Right atrium auricular region (tissue), 2 donors: ENCODE measurements around the gene CHN2. TPM values are rescaled to one million over a fixed set of nuclear protein-coding genes. Genes with fewer than 3 reads are reported as not detected.

ENCODE experiments used
- DNase-seq: peaks from one replicate; pipeline ENCODE4 v3.0.0-alpha.2; 2019; ENCODE audit warnings: low spot score
- H3K27ac ChIP-seq, 2 donors: fragments of 200-600 bp; sonication (generic); 1 replicate in 1 of 2; 2 replicates in 1 of 2; pipeline ENCODE4 v1.5.1; 2016 to 2019
- H3K27me3 ChIP-seq, 2 donors: fragments of 200-600 bp; sonication (generic); one replicate each; pipeline versions ENCODE4 v1.5.1 to v1.6.0; 2017 to 2019
- H3K36me3 ChIP-seq: fragments of 200-600 bp; sonication (generic); one replicate; pipeline ENCODE4 v1.5.1; 2016
- H3K4me1 ChIP-seq, 2 donors: fragments of 200-600 bp; sonication (generic); one replicate each; pipeline versions ENCODE4 v1.5.1 to v1.6.0; 2017 to 2019
- H3K4me3 ChIP-seq, 2 donors: fragments of 200-600 bp; sonication (generic); 1 replicate in 1 of 2; 2 replicates in 1 of 2; pipeline ENCODE4 v1.5.1; 2017 to 2019; ENCODE audit warnings: mild to moderate bottlenecking in 1 of 2, moderate library complexity in 1 of 2
- H3K9me3 ChIP-seq, 2 donors: fragments of 200-600 bp; sonication (generic); one replicate each; pipeline ENCODE4 v1.5.1; 2019
- total RNA-seq, 2 donors: library from RNA; depleted of rRNA; stranded (reverse); fragments of >200 nt; gene quantifications; one replicate each; pipeline ENCODE4 v1.1.0, GENCODE V29; 2016
- TF ChIP-seq, protein P1 (sequence below), 2 donors: fragments of 200-600 bp; sonication (generic); IDR thresholded peaks; one replicate each; pipeline ENCODE4 v1.5.1; 2019; ENCODE audit warnings: antibody characterized with exemption in 2 of 2

The CHN2 gene
- total RNA-seq, 2 donors from 2014 or later, result 2.7 to 6.6 TPM

DNA sequence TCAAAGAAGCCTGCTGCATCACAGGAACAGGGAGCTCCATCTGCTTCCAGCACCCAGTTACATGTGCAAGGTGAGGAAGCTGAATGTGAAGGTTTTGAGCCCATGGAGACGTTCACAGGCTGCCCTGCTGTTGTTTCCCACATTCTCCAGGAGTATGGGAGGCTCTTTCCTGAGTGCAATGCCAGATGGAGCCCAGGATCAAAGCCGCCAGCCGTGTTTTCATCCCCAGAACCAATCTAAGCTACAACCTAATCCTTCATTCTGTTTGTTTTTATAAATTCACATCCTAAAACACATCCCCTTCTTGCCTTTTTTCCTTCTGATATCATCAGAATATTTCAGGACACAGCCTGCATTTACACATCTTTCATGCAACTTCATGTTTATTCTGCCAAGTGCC is 270.2 kb downstream of the CHN2 start:
- Histone ChIP-seq H3K27me3 (no peaks in the 10 kb centered on the region), H3K27ac (no peak overlapping the region), H3K4me1 (no peaks in the 10 kb centered on the region), H3K9me3 (no peaks in the 10 kb centered on the region), H3K36me3 (no peaks in the 10 kb centered on the region), H3K4me3 (no peak overlapping the region)
- TF ChIP-seq, protein P1, sequence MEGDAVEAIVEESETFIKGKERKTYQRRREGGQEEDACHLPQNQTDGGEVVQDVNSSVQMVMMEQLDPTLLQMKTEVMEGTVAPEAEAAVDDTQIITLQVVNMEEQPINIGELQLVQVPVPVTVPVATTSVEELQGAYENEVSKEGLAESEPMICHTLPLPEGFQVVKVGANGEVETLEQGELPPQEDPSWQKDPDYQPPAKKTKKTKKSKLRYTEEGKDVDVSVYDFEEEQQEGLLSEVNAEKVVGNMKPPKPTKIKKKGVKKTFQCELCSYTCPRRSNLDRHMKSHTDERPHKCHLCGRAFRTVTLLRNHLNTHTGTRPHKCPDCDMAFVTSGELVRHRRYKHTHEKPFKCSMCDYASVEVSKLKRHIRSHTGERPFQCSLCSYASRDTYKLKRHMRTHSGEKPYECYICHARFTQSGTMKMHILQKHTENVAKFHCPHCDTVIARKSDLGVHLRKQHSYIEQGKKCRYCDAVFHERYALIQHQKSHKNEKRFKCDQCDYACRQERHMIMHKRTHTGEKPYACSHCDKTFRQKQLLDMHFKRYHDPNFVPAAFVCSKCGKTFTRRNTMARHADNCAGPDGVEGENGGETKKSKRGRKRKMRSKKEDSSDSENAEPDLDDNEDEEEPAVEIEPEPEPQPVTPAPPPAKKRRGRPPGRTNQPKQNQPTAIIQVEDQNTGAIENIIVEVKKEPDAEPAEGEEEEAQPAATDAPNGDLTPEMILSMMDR (IDR thresholded peaks at IDR 0.05), result no peak
- no peak for DNase-seq

DNA sequence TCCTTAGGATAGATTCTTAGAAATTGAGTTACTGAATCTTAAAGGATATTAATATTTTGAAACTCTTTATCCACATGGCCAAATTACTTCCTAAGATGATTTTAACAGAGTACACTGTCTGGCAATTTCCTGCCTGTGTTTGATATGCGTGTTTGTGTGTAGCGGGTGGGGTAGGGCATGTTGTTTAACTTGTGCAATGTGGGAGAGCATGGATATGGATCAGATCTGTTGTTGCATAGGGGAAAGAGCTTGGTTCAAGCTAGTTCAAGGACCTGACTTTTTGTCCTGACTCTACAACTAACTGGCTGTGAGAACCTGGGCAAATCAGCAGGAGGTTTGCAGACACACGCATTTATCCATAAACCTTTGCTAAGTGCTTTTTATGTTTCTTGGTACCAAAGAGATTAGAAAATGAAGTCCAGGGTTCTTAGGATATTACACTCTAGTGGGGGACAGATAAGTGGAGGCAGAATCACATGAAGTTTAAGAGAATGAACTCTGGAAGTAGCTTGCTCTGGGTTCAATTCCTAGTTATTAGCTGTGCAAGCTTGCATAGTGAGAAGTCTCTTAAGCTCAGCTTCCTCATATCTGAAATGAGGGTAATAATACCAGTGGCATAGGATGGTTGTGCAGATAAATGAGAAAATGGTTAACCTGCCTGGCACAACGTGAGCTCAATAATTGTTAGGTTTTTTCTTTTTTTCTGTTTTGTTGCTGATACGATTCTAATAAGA is 272.8 kb downstream of the CHN2 start:
- H3K27me3 ChIP-seq, result no peaks in the 10 kb centered on the region
- H3K9me3 ChIP-seq, result no peaks in the 10 kb centered on the region
- no peak overlapping the region for H3K4me3 ChIP-seq
- DNase-seq, result no peak
- H3K36me3 ChIP-seq, result no peaks in the 10 kb centered on the region
- TF ChIP-seq, protein P1 (IDR thresholded peaks at IDR 0.05), result no peak
- H3K27ac ChIP-seq, result no peak overlapping the region
- H3K4me1 ChIP-seq, result no peaks in the 10 kb centered on the region

DNA sequence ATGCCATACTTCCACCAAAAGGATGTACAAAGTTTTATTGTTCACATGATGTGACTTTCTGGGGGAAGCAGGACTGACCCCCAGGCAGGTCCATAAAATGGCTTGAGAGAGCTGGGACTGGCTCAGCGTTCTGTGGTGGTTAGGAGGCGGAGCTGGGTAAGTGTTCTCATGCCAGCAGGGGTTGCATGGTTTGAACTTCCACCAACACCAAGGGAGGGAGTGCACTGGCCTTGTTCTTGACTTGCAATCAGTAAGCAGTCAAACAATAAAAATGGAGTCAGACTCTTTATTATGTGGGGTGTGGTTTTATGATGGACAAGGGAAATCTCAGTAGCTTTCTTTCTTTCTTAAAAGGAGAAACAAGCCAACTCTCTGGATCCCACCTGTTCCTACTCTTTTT is 273.6 kb downstream of the CHN2 start:
- TF ChIP-seq, protein P1 (IDR thresholded peaks at IDR 0.05), result no peak
- H3K4me1 ChIP-seq, result no peaks in the 10 kb centered on the region

DNA sequence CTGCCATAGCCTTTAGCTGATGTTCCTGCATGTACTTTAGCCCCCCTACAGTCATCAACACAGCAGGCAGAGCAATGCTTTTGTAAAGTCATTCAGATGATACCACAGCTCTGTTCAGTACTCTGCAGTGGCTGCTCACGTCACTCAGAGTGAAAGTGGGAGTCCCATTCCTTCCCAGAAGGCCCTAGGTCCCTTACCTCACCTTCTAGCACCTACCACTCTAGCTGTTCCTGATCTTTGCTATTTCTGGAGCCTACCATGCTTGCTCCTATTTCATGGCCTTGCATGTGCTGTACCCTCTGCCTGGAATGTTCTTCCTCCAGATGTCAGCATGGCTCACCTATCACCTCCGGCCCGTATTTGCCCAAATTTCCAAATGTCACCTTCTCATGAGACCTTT is 274.7 kb downstream of the CHN2 start:
- Histone ChIP-seq H3K27me3 (no peaks in the 10 kb centered on the region), H3K4me3 (no peak overlapping the region), H3K36me3 (no peaks in the 10 kb centered on the region), H3K4me1 (no peaks in the 10 kb centered on the region), H3K27ac (no peak overlapping the region), H3K9me3 (no peaks in the 10 kb centered on the region)
- DNase-seq, result no peak
- TF ChIP-seq, protein P1 (IDR thresholded peaks at IDR 0.05), result no peak

More for the DNA sequence above, 273.6 kb downstream of the CHN2 start:
- no peaks in the 10 kb centered on the region for H3K36me3 ChIP-seq
- DNase-seq, result no peak
- no peaks in the 10 kb centered on the region for H3K27me3 ChIP-seq
- H3K9me3 ChIP-seq, result no peaks in the 10 kb centered on the region
- H3K27ac ChIP-seq, result no peak overlapping the region
- no peak overlapping the region for H3K4me3 ChIP-seq

DNA sequence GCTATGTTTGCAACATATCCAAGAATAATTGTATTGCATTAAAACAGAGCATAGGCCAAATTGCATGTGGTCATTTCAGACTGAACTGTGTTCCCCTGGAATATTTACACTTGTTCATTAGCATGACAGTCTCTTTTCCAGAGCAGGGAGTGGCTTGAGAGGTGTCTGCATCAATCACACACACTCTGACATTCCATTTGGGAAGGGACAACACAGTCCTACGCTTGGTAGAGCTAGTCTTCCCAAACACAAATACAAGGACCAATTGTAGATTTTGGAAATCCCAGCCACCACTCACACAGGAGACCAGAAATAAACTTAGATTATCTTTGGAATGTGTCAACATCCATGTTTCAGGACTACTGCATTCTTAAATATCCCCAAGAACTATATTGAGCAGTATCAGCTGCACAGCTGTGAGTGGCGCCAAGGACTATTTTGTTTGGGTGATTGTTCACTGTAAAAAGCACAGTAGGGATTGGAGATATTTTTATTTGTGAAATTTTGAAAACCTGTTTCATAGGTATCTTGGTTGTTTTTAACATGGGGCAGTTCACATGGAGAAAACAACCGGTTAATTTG is 275.5 kb downstream of the CHN2 start:
- no peak for DNase-seq
- Histone ChIP-seq H3K27ac (no peak overlapping the region), H3K4me3 (no peak overlapping the region), H3K4me1 (no peaks in the 10 kb centered on the region), H3K36me3 (no peaks in the 10 kb centered on the region), H3K9me3 (no peaks in the 10 kb centered on the region), H3K27me3 (no peaks in the 10 kb centered on the region)
- TF ChIP-seq, protein P1 (IDR thresholded peaks at IDR 0.05), result no peak
